ENCODE data around the gene HSF5.

The HSF5 gene

GRCh38 chr17:58487589-58488427 is at the start of gene HSF5:
HSF5 (minus strand) TSS chr17:58488408; CDS start chr17:58488274, 134 bp downstream.
- no peak for DNase-seq

GRCh38 chr17:58537266-58537665 is 49.1 kb upstream of the HSF5 start:
- DNase-seq, result no peak

GRCh38 chr17:58536542-58536941 is 48.3 kb upstream of the HSF5 start:
- DNase-seq, result peak; percentile 13

GRCh38 chr17:58535431-58535830 is 47.2 kb upstream of the HSF5 start:
- no peak for DNase-seq

- DNase-seq, result no peak
Measured at GRCh38 chr17:58534901-58535421, 46.8 kb upstream of the HSF5 start.

- no peak for DNase-seq
Measured at GRCh38 chr17:58534331-58534730, 46.1 kb upstream of the HSF5 start.

- no peak for DNase-seq
Measured at GRCh38 chr17:58533616-58534188, 45.5 kb upstream of the HSF5 start.

- no peak for DNase-seq
Measured at GRCh38 chr17:58532555-58532951, 44.3 kb upstream of the HSF5 start.

- peak; percentile 79 for DNase-seq
Measured at GRCh38 chr17:58531661-58532554, 43.7 kb upstream of the HSF5 start.

- no peak for DNase-seq
Measured at GRCh38 chr17:58531122-58531521, 42.9 kb upstream of the HSF5 start.

- DNase-seq, result no peak
Measured at GRCh38 chr17:58530655-58531054, 42.4 kb upstream of the HSF5 start.

GRCh38 chr17:58529275-58529674 is 41.1 kb upstream of the HSF5 start:
- no peak for DNase-seq

GRCh38 chr17:58528443-58528842 is 40.2 kb upstream of the HSF5 start:
- DNase-seq, result peak; percentile 39

GRCh38 chr17:58527949-58528348 is 39.7 kb upstream of the HSF5 start:
- no peak for DNase-seq

GRCh38 chr17:58527306-58527705 is 39.1 kb upstream of the HSF5 start:
- DNase-seq, result no peak

- DNase-seq, result no peak
Measured at GRCh38 chr17:58525239-58525638, 37.0 kb upstream of the HSF5 start.

GRCh38 chr17:58521680-58522079 is 33.5 kb upstream of the HSF5 start:
- DNase-seq, result no peak

- DNase-seq, result peak; percentile 42
Measured at GRCh38 chr17:58520843-58521430, 32.7 kb upstream of the HSF5 start.

- peak; percentile 100 for DNase-seq
Measured at GRCh38 chr17:58517928-58518609, 29.9 kb upstream of the HSF5 start.

GRCh38 chr17:58517378-58517927 is 29.2 kb upstream of the HSF5 start:
- no peak for DNase-seq

GRCh38 chr17:58516644-58517377 is 28.6 kb upstream of the HSF5 start:
- no peak for DNase-seq

Data from NCI-H69 (cell line).